ENCODE results near the gene PPP5C.
"Not testable (repeated sequence)": the region's sequence is repeated elsewhere in the genome, so short reads cannot be mapped to it uniquely, and the experiment has no call there.

The PPP5C gene

GRCh38 chr19:46435009-46435408, 88.1 kb downstream of the PPP5C start:
- DNase-seq (ENCODE audit: low read depth): no peak

- not testable (repeated sequence) for DNase-seq (ENCODE audit: low read depth)
Observed at GRCh38 chr19:46435689-46436088, 88.8 kb downstream of the PPP5C start.

All from fibroblast of the conjunctiva (primary cell).